IMR-90 (cell line): Measurements from ENCODE around the gene KIAA0408.

Experiments
- CEBPB ChIP-seq: IDR thresholded peaks from 2 replicates; pipeline ENCODE4 v1.6.1; 2012; ENCODE audit warnings: low read depth, low read length, improper control_type of control experiment
- CTCF ChIP-seq: conservative IDR thresholded peaks from 2 replicates; pipeline ENCODE4 v1.5.1; 2012; ENCODE audit warnings: mild to moderate bottlenecking, low read depth, low read length, improper control_type of control experiment
- FOS ChIP-seq: fragments of 150-350 bp; IDR thresholded peaks from 2 replicates; pipeline ENCODE4 v1.6.1; 2016; ENCODE audit warnings: low read depth, low read length
- MAZ ChIP-seq: IDR thresholded peaks from 2 replicates; pipeline ENCODE4 v1.6.1; 2012; ENCODE audit warnings: low read depth, mild to moderate bottlenecking, low read length, improper control_type of control experiment, moderate library complexity, borderline replicate concordance
- MXI1 ChIP-seq: IDR thresholded peaks from 2 replicates; pipeline ENCODE4 v1.6.1; 2012; ENCODE audit warnings: low read depth, mild to moderate bottlenecking, low read length, moderate library complexity, borderline replicate concordance
- POLR2A ChIP-seq: IDR thresholded peaks from 2 replicates; pipeline ENCODE4 v1.6.1; 2012; ENCODE audit warnings: mild to moderate bottlenecking, low read depth, low read length
- RAD21 ChIP-seq: IDR thresholded peaks from 2 replicates; pipeline ENCODE4 v1.6.1; 2012; ENCODE audit warnings: low read length, improper control_type of control experiment
- USF2 ChIP-seq: fragments of 150-350 bp; IDR thresholded peaks from 2 replicates; pipeline ENCODE4 v1.6.1; 2017; ENCODE audit warnings: mild to moderate bottlenecking, antibody characterized with exemption, low read length, low read depth

- TF ChIP-seq CTCF (no peak), POLR2A (no peak), RAD21 (no peak), CEBPB (no peak), MXI1 (no peak), FOS (no peak), MAZ (no peak), USF2 (no peak)
Observed at GRCh38 chr6:127489248-127489647, 30.1 kb upstream of the KIAA0408 start.
